DND-41 (cell line): ENCODE measurements around the gene DPP6.
A peak's percentile ranks its signal among the peaks of the same experiment; 100 is the strongest.

ENCODE experiments used
- ATAC-seq: fragments of 200-7000 bp; cut with Tn5 transposase; 3 replicates; pipeline ENCODE4 v1.9.1; 2021; ENCODE audit warnings: low read depth; ENCODE audit not compliant: insufficient read depth
- DNase-seq: peaks from one replicate; pipeline ENCODE4 v3.0.0-alpha.2; 2020
- H2AFZ ChIP-seq: 2 replicates; pipeline ENCODE4 v1.6.0; 2012; ENCODE audit warnings: low read depth, low read length
- H3K27ac ChIP-seq: 2 replicates; pipeline ENCODE4 v1.5.1; 2012; ENCODE audit warnings: low read length, inconsistent platforms
- H3K27me3 ChIP-seq: fragments of 200-600 bp; sonication (generic); 2 replicates; pipeline ENCODE4 v1.6.0; 2012; ENCODE audit warnings: low read length, mild to moderate bottlenecking, inconsistent platforms; ENCODE audit not compliant: insufficient read depth, poor library complexity
- H3K36me3 ChIP-seq: 2 replicates; pipeline ENCODE4 v1.5.1; 2012; ENCODE audit warnings: low read length, inconsistent platforms; ENCODE audit not compliant: insufficient read depth
- H3K4me1 ChIP-seq: 2 replicates; pipeline ENCODE4 v1.5.1; 2012; ENCODE audit warnings: mild to moderate bottlenecking, low read length; ENCODE audit not compliant: insufficient read depth
- H3K4me2 ChIP-seq: 2 replicates; pipeline ENCODE4 v1.6.0; 2012; ENCODE audit warnings: mild to moderate bottlenecking, moderate library complexity, low read length, inconsistent platforms; ENCODE audit not compliant: insufficient read depth
- H3K4me3 ChIP-seq, 2 experiments: fragments of 200-600 bp in 1 of 2; shearing (Covaris generic) in 1 of 2; 2 replicates each; pipeline ENCODE4 v1.5.1; 2012 to 2016; ENCODE audit warnings: inconsistent platforms in 2 of 2, low read length in 2 of 2, mild to moderate bottlenecking in 2 of 2, low read depth in 1 of 2, moderate library complexity in 1 of 2
- H3K79me2 ChIP-seq: 2 replicates; pipeline ENCODE4 v1.6.0; 2012; ENCODE audit warnings: low read length, inconsistent platforms; ENCODE audit not compliant: insufficient read depth
- H3K9ac ChIP-seq: 2 replicates; pipeline ENCODE4 v1.6.0; 2012; ENCODE audit warnings: low read depth, mild to moderate bottlenecking, inconsistent platforms, low read length, moderate library complexity
- H3K9me3 ChIP-seq: 2 replicates; pipeline ENCODE4 v1.5.1; 2012; ENCODE audit warnings: low read length, moderate library complexity, mild to moderate bottlenecking, inconsistent platforms; ENCODE audit not compliant: insufficient read depth, severe bottlenecking
- H4K20me1 ChIP-seq: 2 replicates; pipeline ENCODE4 v1.6.0; 2012; ENCODE audit warnings: low read length; ENCODE audit not compliant: insufficient read depth
- EZH2 ChIP-seq: IDR thresholded peaks from 3 replicates; pipeline ENCODE4 v1.6.1; 2012; ENCODE audit warnings: borderline replicate concordance, low read depth, mild to moderate bottlenecking, moderate library complexity, low read length, inconsistent platforms; ENCODE audit not compliant: severe bottlenecking
- TF ChIP-seq, protein P1 (sequence below): IDR thresholded peaks from 2 replicates; pipeline ENCODE4 v1.5.1; 2012; ENCODE audit warnings: borderline replicate concordance, low read length, moderate library complexity, mild to moderate bottlenecking; ENCODE audit not compliant: poor library complexity, severe bottlenecking; ENCODE audit errors: extremely low read depth

The DPP6 gene

DNA sequence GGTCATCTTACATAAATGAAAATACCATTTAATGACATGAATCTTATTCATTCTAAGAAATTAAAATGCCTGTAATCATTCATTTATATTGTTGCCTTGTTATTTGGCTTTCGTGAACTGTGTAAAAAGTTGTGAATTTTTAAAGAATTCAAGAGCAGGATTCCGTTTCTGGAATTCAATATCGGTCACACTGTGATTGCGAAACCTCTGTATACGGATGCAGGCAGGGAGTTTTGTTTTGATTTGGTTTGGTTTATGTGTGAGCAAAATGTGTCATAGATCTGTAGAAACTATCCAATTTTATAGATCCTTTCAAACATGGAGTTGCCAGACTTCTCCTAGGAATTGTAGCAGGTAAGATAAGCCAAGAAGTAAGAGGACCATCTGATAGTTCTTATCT is 441.4 kb downstream of the DPP6 start:
- Histone ChIP-seq H3K9ac (no peak overlapping the region), H4K20me1 (no peaks in the 10 kb centered on the region), H3K4me1 (no peaks in the 10 kb centered on the region), H3K4me2 (no peak overlapping the region), H3K79me2 (no peaks in the 10 kb centered on the region), H3K27me3 (no peaks in the 10 kb centered on the region), H3K27ac (no peak overlapping the region), H3K9me3 (no peaks in the 10 kb centered on the region), H2AFZ (no peak overlapping the region), H3K4me3 (no peak overlapping the region), H3K36me3 (no peaks in the 10 kb centered on the region)
- DNase-seq (no peak), ATAC-seq (no peak)
- TF ChIP-seq, protein P1, sequence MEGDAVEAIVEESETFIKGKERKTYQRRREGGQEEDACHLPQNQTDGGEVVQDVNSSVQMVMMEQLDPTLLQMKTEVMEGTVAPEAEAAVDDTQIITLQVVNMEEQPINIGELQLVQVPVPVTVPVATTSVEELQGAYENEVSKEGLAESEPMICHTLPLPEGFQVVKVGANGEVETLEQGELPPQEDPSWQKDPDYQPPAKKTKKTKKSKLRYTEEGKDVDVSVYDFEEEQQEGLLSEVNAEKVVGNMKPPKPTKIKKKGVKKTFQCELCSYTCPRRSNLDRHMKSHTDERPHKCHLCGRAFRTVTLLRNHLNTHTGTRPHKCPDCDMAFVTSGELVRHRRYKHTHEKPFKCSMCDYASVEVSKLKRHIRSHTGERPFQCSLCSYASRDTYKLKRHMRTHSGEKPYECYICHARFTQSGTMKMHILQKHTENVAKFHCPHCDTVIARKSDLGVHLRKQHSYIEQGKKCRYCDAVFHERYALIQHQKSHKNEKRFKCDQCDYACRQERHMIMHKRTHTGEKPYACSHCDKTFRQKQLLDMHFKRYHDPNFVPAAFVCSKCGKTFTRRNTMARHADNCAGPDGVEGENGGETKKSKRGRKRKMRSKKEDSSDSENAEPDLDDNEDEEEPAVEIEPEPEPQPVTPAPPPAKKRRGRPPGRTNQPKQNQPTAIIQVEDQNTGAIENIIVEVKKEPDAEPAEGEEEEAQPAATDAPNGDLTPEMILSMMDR = no peak
- TF ChIP-seq EZH2 = no peak

DNA sequence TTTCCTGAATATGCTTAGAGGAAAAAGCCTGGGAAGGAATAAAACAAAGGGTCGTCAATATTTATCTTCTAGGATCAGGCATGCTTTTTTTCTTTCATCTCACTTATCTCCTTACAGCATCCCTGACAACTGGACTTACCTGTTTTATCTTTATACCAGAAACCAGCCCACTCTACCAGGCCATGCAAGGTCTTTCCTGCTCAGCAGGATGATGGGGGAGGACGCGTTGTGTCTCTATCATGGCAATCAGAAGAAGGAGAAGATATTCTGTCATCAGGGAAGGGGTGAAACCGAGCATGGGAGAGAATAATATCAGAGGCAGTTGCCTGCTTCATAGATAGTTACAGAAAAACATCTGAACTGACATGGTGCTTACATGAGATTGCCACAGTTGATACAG is 445.6 kb downstream of the DPP6 start:
- H3K27ac ChIP-seq = no peak overlapping the region
- H2AFZ ChIP-seq = no peak overlapping the region
- no peaks in the 10 kb centered on the region for H3K4me1 ChIP-seq
- no peak overlapping the region for H3K4me2 ChIP-seq
- no peak overlapping the region for H3K9ac ChIP-seq
- no peaks in the 10 kb centered on the region for H3K36me3 ChIP-seq
- no peak overlapping the region for H3K4me3 ChIP-seq
- H3K27me3 ChIP-seq = no peaks in the 10 kb centered on the region
- no peaks in the 10 kb centered on the region for H4K20me1 ChIP-seq
- DNase-seq (no peak), ATAC-seq (no peak)
- TF ChIP-seq, protein P1 = no peak
- TF ChIP-seq EZH2 = no peak
- no peaks in the 10 kb centered on the region for H3K79me2 ChIP-seq
- peaks cover 2% of the 10 kb centered on the region for H3K9me3 ChIP-seq

DNA sequence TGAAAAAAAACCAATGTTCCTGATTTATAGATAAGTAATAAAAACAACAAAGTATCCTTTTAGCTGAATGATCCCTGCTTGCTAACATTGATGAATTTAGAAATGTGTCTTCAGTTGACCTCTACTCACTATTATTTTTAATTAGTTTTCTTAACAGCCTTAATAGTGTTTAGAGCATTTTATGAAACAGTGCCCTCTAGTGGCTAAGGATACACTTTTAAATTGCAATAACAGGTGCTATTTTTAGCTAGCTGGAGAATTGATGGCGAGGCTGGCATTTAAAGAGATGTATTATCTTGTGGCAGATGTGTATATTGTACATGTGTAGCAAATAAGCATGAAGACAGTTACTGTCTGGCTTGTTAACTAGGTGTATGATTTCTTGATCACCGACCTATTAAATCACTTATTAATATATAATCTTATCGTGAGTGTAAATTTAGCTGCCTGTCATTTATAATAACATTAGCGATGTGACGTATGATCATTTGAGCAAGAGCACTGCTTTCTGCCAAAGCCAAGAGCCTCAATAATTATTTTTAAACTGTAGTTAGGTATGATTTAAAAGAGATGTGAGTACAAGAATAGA is 451.9 kb downstream of the DPP6 start:
- no peak overlapping the region for H3K27ac ChIP-seq
- no peak overlapping the region for H3K9ac ChIP-seq
- no peak overlapping the region for H2AFZ ChIP-seq
- H3K9me3 ChIP-seq = peaks cover 2% of the 10 kb centered on the region
- TF ChIP-seq, protein P1 = peak; percentile 76
- no peak for TF ChIP-seq EZH2
- DNase-seq (no peak), ATAC-seq (peak; percentile 55; the same call in 1 of the 3 replicates)
- no peaks in the 10 kb centered on the region for H4K20me1 ChIP-seq
- H3K4me1 ChIP-seq = no peaks in the 10 kb centered on the region
- H3K4me3 ChIP-seq = no peak overlapping the region
- no peaks in the 10 kb centered on the region for H3K36me3 ChIP-seq
- H3K79me2 ChIP-seq = no peaks in the 10 kb centered on the region
- no peak overlapping the region for H3K4me2 ChIP-seq
- no peaks in the 10 kb centered on the region for H3K27me3 ChIP-seq
